ENCODE data around the gene CARMIL3. TPM values are rescaled to one million over a fixed set of nuclear protein-coding genes. Genes with fewer than 3 reads are reported as not detected.

The CARMIL3 gene
- total and polyA plus RNA-seq, 2 of the 4 experiments (the other 2 are of a cell fraction): under 0.01 TPM; not detected in 1

DNA sequence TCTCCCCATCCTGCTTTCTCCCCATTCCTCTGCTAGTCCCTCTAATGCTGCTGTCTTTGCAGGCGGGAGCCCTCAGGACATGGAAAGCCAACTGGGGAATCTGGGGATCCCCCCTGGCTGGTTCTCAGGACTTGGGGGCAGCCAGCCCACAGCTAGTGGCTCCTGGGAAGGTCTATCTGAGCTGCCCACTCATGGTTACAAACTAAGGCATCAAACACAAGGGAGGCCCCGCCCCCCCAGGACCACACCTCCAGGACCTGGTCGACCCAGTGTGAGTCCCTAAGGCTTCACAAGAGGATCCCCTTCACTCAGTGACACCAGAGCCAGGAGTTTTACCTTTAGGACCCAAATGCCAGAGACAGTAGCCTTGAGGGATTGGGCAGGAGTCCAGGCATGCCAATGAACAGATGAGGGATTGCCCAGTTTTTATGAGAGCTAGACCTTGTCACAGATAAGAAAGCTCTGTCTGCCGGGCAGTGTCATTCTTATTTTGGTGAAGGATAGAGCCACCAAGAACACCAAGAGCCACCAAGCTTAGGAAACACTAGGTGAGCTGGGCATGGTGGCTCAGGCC is 11.5 kb downstream of the CARMIL3 start:
- no peak overlapping the region for H2BK5ac ChIP-seq (ENCODE audit: low read depth, low read length, poor library complexity, severe bottlenecking)
- no peak overlapping the region for H3K18ac ChIP-seq (ENCODE audit: low read depth, low read length)
- no peaks in the 10 kb centered on the region for H3K79me1 ChIP-seq (ENCODE audit: low read depth in 1 of 2, low read length in 2 of 2)
- no peak overlapping the region for H3K4me3 ChIP-seq (ENCODE audit: insufficient read depth, low read depth, low read length)
- POLR2A ChIA-PET (ENCODE audit: unreplicated experiment): no interaction called here
- H2BK120ac ChIP-seq (ENCODE audit: low read depth, low read length): no peak overlapping the region
- H4K91ac ChIP-seq (ENCODE audit: insufficient read depth, low read depth, low read length): no peak overlapping the region
- no peak for ATAC-seq (ENCODE audit: low read depth)
- peaks cover 37% of the 10 kb centered on the region; the same call in 1 of the 2 replicates for H3K27me3 ChIP-seq (ENCODE audit: control insufficient read depth, insufficient read depth, low read length)
- TF ChIP-seq CEBPB (IDR thresholded peaks at IDR 0.05; ENCODE audit: low read depth, low read length) (no peak), FOS (IDR thresholded peaks at IDR 0.05; ENCODE audit: low read depth, low read length) (no peak), POLR2A (IDR thresholded peaks at IDR 0.05; ENCODE audit: low read depth, low read length) (no peak), BHLHE40 (IDR thresholded peaks at IDR 0.05; ENCODE audit: low read depth, low read length) (no peak), SMC3 (IDR thresholded peaks at IDR 0.05; ENCODE audit: low read depth, low read length) (no peak), MAZ (IDR thresholded peaks at IDR 0.05; ENCODE audit: borderline replicate concordance, low read depth, low read length) (no peak), NFE2L2 (IDR thresholded peaks at IDR 0.05; ENCODE audit: low read depth, low read length) (no peak), MAFK (IDR thresholded peaks at IDR 0.05; ENCODE audit: low read depth, low read length) (no peak), MXI1 (IDR thresholded peaks at IDR 0.05; ENCODE audit: borderline replicate concordance, low read depth, low read length) (no peak), RFX5 (IDR thresholded peaks at IDR 0.05; ENCODE audit: low read depth, low read length) (no peak), CHD1 (IDR thresholded peaks at IDR 0.05; ENCODE audit: low read depth, low read length) (no peak), RAD21 (IDR thresholded peaks at IDR 0.05; ENCODE audit: low read length) (no peak)
- TF ChIP-seq, protein P1, sequence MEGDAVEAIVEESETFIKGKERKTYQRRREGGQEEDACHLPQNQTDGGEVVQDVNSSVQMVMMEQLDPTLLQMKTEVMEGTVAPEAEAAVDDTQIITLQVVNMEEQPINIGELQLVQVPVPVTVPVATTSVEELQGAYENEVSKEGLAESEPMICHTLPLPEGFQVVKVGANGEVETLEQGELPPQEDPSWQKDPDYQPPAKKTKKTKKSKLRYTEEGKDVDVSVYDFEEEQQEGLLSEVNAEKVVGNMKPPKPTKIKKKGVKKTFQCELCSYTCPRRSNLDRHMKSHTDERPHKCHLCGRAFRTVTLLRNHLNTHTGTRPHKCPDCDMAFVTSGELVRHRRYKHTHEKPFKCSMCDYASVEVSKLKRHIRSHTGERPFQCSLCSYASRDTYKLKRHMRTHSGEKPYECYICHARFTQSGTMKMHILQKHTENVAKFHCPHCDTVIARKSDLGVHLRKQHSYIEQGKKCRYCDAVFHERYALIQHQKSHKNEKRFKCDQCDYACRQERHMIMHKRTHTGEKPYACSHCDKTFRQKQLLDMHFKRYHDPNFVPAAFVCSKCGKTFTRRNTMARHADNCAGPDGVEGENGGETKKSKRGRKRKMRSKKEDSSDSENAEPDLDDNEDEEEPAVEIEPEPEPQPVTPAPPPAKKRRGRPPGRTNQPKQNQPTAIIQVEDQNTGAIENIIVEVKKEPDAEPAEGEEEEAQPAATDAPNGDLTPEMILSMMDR (conservative IDR thresholded peaks at IDR 0.05; ENCODE audit: low read depth, low read length): no peak
- TF ChIP-seq, protein P2, sequence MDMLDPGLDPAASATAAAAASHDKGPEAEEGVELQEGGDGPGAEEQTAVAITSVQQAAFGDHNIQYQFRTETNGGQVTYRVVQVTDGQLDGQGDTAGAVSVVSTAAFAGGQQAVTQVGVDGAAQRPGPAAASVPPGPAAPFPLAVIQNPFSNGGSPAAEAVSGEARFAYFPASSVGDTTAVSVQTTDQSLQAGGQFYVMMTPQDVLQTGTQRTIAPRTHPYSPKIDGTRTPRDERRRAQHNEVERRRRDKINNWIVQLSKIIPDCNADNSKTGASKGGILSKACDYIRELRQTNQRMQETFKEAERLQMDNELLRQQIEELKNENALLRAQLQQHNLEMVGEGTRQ (IDR thresholded peaks at IDR 0.05; ENCODE audit: low read depth, low read length): no peak
- TF ChIP-seq, protein P3, sequence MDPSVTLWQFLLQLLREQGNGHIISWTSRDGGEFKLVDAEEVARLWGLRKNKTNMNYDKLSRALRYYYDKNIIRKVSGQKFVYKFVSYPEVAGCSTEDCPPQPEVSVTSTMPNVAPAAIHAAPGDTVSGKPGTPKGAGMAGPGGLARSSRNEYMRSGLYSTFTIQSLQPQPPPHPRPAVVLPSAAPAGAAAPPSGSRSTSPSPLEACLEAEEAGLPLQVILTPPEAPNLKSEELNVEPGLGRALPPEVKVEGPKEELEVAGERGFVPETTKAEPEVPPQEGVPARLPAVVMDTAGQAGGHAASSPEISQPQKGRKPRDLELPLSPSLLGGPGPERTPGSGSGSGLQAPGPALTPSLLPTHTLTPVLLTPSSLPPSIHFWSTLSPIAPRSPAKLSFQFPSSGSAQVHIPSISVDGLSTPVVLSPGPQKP (IDR thresholded peaks at IDR 0.05; ENCODE audit: borderline replicate concordance, low read depth, low read length): no peak
- in situ Hi-C loops (cut with MboI; ENCODE audit: low sequenced_read_pairs) (no loop called here), dilution Hi-C loops (cut with HindIII; ENCODE audit: low sequenced_read_pairs, unreplicated experiment) (no loop called here), intact Hi-C loops (cut with micrococcal nuclease) (no loop called here)
- H2BK20ac ChIP-seq (ENCODE audit: low read depth, low read length): no peak overlapping the region
- DNase-seq: no peak
- H3K9me1 ChIP-seq (ENCODE audit: insufficient read depth, low read length): no peaks in the 10 kb centered on the region
- H3K56ac ChIP-seq (ENCODE audit: extremely low read depth, insufficient read depth, low read length): no peak overlapping the region
- H3K14ac ChIP-seq (replicated peaks; ENCODE audit: low read depth, low read length): no peak overlapping the region
- no peak overlapping the region for H3K27ac ChIP-seq (ENCODE audit: insufficient read depth, low read length)
- CTCF ChIA-PET: no interaction called here
- no peak overlapping the region for H3K4me2 ChIP-seq (ENCODE audit: low read depth, low read length)
- H3K23ac ChIP-seq (ENCODE audit: low read depth, low read length): no peak overlapping the region
- no peak overlapping the region for H2AK5ac ChIP-seq (ENCODE audit: low read depth, low read length)
- BruUV-seq (replicated peaks): no TSS peak
- no peak overlapping the region for H3K4ac ChIP-seq (ENCODE audit: low read depth, low read length)
- no peak overlapping the region for H2AFZ ChIP-seq (replicated peaks; ENCODE audit: low read length, poor library complexity)
- no peak overlapping the region for H3K9ac ChIP-seq (ENCODE audit: low read depth, low read length)
- no peak overlapping the region for H4K8ac ChIP-seq (ENCODE audit: low read depth in 2 of 2, low read length in 2 of 2)
- H3K4me1 ChIP-seq (ENCODE audit: control insufficient read depth, insufficient read depth, low read length): no peaks in the 10 kb centered on the region
- no peak overlapping the region for H4K5ac ChIP-seq (ENCODE audit: low read depth, low read length)
- H2AK9ac ChIP-seq (replicated peaks; ENCODE audit: low read depth, low read length, poor library complexity): no peak overlapping the region
- no CpG with 5 or more reads among the region's 4 CpGs for WGBS, 2 experiments (ENCODE audit: extremely low coverage in 2 of 2, insufficient read length in 1 of 2)
- H3K9me3 ChIP-seq (ENCODE audit: control insufficient read depth, insufficient read depth, low read length): no peaks in the 10 kb centered on the region
- H2BK15ac ChIP-seq (ENCODE audit: low read depth, low read length): no peak overlapping the region
- no peaks in the 10 kb centered on the region for H4K20me1 ChIP-seq (ENCODE audit: insufficient read depth, low read length)
- H3K36me3 ChIP-seq (ENCODE audit: control insufficient read depth, insufficient read depth, low read length): no peaks in the 10 kb centered on the region

Measured in IMR-90 (cell line).